ENCODE measurements around the gene CEP85L.

Gene CEP85L

DNA sequence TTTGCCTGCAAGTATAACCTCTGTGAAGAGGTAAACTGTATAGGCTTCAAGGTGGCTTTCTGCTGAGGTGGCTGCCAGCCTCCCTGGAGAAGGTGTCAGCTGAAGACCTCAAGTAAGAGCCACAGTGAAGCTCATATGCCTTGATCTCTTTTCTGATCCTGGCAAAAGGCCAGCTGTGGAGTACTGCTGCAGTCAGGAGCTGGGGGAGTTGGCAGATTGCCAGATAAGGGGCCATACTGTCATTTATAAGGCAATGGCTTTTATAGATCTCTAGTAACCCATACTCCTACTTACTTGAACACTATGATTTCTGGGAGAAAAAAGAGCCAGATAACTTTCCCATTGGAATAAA lies 8.8 kb upstream of the CEP85L start:
- DNase-seq (ENCODE audit: low read depth), result no peak

GRCh38 chr6:118659513-118660217 lies 8.3 kb upstream of the CEP85L start:
- DNase-seq (ENCODE audit: low read depth), result no peak

- DNase-seq (ENCODE audit: low read depth), result no peak
Measured at GRCh38 chr6:118656847-118657451, 5.6 kb upstream of the CEP85L start.

- DNase-seq (ENCODE audit: low read depth), result no peak
Measured at GRCh38 chr6:118652051-118652615, 742 bp upstream of the CEP85L start.

DNA sequence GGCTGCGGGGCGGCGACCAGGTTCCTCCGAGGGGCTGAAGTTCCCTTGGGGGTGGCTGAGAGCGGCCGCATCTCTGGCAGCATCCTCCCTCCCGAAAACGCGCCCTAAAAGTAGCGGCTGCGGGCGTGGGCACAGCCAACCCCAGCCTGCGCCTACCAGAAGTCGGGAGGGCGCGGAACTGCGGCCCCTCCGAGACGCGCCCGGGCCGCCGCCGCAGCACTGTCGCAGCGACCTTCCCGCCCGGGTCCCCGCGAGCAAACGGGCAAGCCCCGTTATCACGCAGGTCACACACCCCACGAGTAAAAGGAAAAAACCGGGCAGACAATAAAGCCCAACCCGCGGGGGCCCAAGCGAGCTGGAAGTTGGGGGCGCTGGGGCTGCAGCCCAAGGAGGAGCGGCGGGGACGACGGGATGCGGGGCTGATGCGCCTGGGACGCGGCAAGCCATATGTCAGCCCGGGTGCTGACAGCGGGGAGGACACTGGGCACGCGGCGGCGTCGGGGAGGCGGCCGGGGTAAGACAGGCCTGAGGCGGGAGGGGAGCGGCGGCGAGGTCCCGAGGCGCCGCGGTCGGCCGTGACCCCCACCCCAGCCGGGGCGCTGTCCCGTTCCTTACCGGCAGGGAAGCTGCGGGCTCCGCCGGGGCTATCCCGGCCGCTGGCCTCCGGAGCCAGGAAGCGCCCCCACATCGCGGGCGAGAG lies 659 bp downstream of the CEP85L start:
- DNase-seq (ENCODE audit: low read depth), result no peak

- peak; percentile 19 for DNase-seq (ENCODE audit: low read depth)
Measured at GRCh38 chr6:118649918-118650581, 1.3 kb downstream of the CEP85L start.

DNA sequence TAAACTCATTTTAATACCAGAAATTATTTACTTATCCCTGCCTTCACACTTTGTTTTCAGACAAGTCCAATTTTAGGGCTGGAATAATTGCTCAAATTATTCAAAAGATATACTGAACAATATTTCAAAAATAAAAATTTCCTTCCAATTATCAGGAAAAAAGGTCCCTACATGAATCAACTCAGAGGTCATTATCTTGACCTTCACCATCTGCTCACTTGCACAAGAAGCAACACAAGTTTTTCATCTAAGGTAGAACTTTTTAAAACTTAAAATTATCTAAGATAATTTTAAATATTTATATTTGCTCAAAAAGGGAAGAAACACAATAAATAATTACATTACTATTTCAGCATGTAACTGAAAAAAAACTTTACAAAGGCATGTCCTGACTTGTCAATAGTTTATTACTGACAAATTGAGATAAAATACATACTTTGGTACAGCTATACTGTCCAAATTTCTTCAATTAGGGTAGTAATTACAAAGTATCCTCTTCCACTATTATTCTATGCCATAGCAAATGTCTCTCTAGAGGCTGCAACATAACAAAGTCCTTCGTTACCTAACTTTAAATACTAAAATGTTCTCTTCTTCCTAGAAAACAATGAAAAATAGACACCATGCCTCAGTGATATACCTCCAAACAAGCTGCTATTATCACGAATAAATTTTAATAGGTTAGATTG lies 2.4 kb downstream of the CEP85L start:
- DNase-seq (ENCODE audit: low read depth), result no peak

DNA sequence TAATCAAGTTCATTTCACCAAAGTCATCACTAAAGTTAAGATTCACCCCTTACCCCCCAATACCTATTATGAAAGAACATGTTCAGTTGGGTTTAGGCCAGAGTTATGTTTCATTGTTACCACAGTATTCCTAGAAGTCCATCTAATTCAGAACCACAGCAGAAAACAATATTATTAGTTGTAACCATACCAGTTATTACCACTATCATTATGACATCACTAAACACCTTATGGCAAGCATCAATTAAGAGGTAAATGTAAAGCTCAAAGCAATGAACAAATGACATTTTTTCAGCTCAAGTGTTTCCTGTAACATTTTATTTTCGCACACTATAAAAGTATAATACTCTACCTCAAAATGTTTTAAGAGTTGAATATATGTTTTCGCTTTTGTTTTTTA lies 4.4 kb downstream of the CEP85L start:
- no peak for DNase-seq (ENCODE audit: low read depth)

DNA sequence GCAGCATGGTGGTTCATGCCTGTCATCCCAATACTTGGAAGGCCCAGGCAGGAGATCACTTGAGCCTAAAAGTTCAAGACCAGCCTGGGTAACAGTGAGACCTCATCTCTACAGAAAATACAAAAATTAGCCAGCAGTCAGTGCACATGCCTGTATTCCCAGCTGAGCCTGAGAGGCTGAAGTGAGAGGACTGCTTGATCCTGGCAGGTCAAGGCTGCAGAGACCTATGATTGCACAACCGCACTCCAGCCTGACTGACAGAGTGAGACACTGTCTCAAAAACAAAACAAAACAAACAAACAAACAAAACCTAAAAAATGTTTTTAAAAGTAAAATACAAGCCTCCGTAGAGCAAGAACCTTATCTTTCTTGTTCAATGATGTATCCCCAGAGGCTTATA lies 6.0 kb downstream of the CEP85L start:
- DNase-seq (ENCODE audit: low read depth), result no peak

GRCh38 chr6:118644007-118644406 lies 7.4 kb downstream of the CEP85L start:
- no peak for DNase-seq (ENCODE audit: low read depth)

DNA sequence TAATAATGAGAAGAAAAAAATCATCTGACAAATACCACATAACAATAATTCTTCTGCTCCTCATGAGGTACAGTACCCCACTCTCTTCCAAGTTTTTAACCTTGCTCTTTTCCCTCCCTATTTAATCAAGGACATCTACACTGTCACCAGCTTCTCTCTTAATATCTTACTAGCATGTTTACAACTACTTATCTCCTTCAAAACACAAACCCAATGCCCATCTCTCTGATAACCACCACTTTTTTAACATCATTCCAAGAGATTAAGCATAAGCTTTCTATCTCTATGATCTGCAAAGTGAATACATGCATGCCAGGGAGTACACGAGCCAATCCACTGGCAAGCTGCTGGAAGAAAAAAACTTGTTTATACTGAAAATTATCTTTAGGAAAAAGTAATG lies 10.3 kb downstream of the CEP85L start:
- no peak for DNase-seq (ENCODE audit: low read depth)

- no peak for DNase-seq (ENCODE audit: low read depth)
Measured at GRCh38 chr6:118639054-118639964, 12.1 kb downstream of the CEP85L start.

- no peak for DNase-seq (ENCODE audit: low read depth)
Measured at GRCh38 chr6:118638288-118638687, 13.1 kb downstream of the CEP85L start.

DNA sequence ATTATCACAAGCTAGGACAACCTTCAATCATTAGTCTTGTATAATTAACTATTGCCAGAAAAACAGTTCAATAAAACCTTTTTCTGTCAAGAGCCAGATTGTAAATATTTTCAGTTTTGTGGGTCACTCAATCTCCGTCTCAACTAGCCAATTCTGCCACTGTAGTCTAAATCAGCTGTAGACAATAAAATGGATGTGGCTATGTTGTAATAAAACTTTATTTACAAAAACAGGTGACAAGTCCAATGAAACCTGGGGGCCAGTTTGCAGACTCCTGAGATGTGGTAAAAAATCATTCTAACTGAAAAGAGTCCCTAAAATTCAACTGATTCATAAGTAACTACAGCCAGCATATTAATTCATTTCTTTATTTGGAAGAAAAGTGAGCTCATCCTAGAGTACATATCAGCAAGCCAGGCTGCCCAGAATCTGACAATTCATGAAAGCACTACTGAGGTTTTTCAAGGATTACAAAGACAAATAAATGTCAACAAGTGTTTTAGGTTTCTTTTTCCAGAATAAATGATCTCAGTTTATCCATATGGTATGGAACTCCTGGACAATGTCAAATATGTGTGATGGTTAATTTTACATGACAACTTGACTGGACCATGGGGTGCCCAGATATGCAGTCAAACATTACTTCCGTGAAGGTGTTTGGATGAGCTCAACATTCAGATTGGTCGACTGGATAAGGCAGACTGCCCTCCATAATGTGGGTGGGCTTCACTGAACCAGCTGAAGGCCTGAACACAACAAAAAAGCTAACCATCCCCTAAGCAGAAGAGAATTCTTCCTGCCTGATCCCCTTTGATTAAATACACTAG lies 15.3 kb downstream of the CEP85L start:
- no peak for DNase-seq (ENCODE audit: low read depth)

- DNase-seq (ENCODE audit: low read depth), result no peak
Measured at GRCh38 chr6:118632359-118632758, 19.0 kb downstream of the CEP85L start.

- DNase-seq (ENCODE audit: low read depth), result no peak
Measured at GRCh38 chr6:118630923-118631322, 20.5 kb downstream of the CEP85L start.

DNA sequence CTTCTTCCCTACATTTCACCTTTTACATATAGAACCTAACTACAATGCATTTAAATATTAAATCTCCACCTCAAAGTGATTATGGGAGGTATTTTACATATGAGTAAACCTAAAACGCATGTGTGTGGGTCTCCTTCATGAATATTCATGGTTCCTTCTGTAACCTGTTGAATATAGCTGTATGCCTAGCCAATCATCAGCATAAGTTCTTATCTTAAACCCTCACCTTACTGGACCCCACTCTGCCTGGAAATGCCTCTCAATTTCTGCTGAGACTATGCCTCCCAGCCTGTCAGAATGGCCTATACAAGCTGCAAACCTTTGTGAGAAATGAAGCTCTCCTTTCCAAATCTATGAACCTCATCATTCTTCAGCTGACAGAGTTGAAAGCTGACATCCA lies 21.3 kb downstream of the CEP85L start:
- no peak for DNase-seq (ENCODE audit: low read depth)

DNA sequence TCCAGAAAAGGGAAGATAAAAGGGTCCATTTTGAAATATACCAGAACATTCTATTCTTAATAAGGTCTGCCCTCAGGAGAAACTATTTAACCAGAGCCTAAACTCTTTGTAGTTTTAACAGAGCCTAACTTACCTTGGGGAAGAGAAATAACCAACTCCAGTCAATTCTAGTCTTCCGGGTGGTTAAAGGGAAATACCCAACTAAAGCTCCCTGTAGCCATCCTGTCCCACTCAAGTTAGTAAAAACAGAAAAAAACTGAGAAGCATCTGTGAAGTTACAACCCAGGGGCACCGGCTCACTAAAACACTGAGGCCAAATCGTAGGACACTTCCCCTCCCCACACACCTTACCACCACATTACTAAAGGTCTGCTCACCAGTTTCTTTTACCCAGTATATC lies 23.7 kb downstream of the CEP85L start:
- DNase-seq (ENCODE audit: low read depth), result no peak

DNA sequence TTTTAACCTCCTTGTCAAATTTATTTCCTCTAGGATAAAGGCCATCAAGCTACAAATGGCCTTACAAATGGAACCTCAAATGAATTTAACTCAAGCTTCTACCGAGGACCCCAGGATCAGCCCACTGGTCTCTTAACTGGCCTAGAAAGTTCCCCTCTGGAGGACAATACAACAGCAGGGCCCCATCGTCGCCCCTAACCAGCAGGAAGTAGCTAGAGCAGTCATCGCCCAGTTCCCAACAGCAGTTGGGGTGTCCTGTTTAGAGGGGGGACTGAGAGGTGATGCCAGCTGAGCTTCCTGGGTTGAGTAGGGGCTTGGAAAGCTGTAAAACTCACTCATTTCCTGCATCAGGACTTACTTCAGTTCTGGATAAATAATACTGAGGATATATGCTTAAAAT lies 25.6 kb downstream of the CEP85L start:
- DNase-seq (ENCODE audit: low read depth), result no peak
